GM20000 (cell line): Measurements from ENCODE around the gene GFRAL.

Source experiments
- DNase-seq: peaks from one replicate; pipeline ENCODE4 v3.0.0; 2012; ENCODE audit warnings: low spot score
- CTCF ChIP-seq: IDR thresholded peaks from 2 replicates; pipeline ENCODE4 v1.5.1; 2012; ENCODE audit warnings: mild to moderate bottlenecking, control low read depth; ENCODE audit errors: extremely low read depth, missing control alignments

The GFRAL gene

GRCh38 chr6:55299286-55299985 is 27.8 kb upstream of the GFRAL start:
- no peak for TF ChIP-seq CTCF
- no peak for DNase-seq

DNA sequence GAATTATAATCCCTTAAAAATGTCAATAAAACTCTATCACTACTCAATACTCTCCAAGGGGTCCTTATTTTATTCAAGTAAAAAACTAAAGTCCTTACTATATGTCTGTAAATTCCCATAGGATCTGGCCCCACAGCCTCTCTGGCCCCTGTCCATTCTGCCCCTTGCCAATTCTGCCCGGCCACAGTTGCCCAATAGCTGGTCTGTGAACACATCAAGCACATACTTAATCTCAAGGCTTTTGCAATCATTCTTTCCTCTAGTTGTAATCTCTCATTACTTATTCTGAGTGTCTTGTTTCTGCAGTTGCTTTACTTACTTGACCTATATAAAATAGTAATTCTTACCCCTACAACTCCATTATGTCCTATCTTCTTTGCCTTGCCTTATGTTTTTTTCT is 22.5 kb upstream of the GFRAL start:
- no peak for TF ChIP-seq CTCF
- no peak for DNase-seq

- no peak for TF ChIP-seq CTCF
- DNase-seq = no peak
Observed at GRCh38 chr6:55319961-55320695, 7.1 kb upstream of the GFRAL start.

- DNase-seq = no peak
- TF ChIP-seq CTCF = no peak
Observed at GRCh38 chr6:55320696-55321086, 6.6 kb upstream of the GFRAL start.

DNA sequence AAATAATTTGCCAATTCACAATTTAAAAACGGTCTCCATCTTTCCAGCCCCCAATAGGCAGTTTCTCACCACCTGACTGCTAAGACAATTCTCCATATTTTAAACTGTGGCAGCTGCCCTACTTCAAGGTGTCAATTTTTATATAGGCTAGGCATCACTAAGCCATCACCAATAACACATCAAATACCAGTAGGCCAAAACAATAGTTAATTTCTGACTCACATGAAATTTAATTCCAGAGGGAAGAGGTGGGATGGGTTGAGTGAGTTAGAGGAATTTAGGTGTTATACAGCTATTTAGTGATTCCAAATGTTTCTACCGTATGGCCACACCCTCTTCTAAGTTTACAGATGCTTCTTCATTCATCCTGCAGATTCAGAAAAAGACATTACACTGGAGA is 49.9 kb downstream of the GFRAL start:
- no peak for TF ChIP-seq CTCF
- no peak for DNase-seq

DNA sequence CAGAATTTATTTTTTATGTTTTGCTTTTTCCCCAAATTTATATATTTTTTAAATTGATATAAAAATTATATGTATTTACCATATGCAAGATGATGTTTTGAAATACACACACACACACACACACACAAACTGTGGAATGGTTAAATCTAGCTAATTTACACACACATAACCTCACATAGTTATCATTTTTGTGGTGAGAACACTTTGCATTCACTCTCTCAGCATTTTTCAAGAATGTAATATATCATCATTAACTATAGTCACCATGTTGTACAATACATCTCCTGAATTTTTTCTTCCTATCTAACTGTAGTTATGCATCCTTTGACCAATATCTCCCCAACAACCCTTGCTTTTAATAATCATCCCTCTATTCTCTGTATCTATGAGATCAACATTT is 52.2 kb downstream of the GFRAL start:
- TF ChIP-seq CTCF = no peak
- DNase-seq = no peak

GRCh38 chr6:55379895-55380294 is 52.6 kb downstream of the GFRAL start:
- no peak for DNase-seq
- no peak for TF ChIP-seq CTCF
